Stimulated activated CD8-positive, alpha-beta memory T cell treated with anti-CD3 and anti-CD28 coated beads, Interleukin-2, amount 100 ng/mL, for 1 hour (primary cell): ENCODE data around the gene AGMO.
"Not testable (repeated sequence)": the region's sequence is repeated elsewhere in the genome, so short reads cannot be mapped to it uniquely, and the experiment has no call there.

Experiments used
- DNase-seq, 2 donors: peaks; one replicate each; pipeline ENCODE4 v3.0.0-alpha.2; 2020; ENCODE audit warnings: low read depth in 2 of 2

AGMO gene

DNA sequence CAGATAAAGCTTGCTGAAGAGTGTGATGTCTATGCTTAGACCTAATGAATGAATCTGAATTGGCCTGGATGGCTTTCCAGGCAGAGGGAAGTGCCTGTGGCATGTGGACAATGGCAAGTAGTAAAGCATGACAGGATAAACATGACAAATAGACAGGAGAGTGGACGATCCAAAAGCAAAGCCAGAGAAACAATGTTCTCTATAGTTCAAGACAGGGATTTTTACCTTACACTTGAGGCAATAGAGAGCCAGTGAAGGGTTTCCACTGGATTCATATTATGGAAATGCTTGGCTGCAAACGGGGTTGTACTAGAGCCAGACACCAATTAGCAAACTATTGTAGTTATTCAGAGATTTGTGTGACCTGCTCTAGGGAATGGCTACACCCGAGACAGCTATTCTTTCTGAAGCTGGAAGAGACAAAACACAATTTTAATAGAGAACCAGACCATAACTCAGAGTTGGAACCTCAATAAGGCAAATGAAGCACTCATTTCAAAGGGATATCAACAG lies 2.3 kb downstream of the AGMO start:
- no peak for DNase-seq

- no peak for DNase-seq
These were observed 3.1 kb downstream of the AGMO start for GRCh38 chr7:15558756-15559155.

DNA sequence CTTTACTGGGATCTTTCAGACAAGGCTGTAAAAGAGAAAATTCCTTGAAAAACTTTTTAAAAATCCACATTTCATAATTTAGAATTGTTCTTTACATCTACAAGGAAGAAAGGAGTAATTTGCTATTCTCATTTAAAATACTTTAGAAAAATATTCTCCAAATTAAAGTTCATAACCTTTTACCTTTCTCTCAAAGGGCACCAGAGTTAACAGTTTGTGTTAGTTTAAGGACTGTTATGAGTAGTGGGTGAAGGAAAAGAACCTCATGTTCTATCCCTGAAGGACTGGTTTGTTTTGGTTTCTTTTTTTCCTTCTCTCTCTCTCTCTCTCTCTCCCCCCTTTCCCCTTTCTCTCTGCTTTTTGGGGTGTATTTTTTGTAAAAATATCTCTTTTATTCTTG lies 4.1 kb downstream of the AGMO start:
- DNase-seq, result no peak

DNA sequence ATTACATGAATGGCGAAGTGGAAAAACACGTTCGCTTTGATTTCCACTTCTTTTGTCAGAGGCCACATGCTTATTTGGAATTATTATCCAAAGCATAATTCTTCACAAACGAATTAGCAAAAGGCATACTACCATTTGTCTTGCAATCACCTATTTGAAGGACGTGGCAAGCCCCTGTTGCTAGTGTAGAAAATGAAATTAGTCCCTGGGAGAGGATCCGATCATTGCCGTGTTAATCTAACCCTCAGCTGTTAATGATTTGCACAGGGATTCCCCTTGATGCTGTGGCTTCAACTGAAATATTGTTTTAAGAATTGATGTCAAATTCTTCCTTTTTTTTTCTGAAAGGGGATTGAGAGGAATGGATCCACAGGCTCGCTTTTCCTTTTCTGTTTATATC lies 4.6 kb downstream of the AGMO start:
- DNase-seq, result no peak

- no peak for DNase-seq
These were observed 5.3 kb downstream of the AGMO start for GRCh38 chr7:15556339-15557105.

GRCh38 chr7:15555381-15555859 lies 6.4 kb downstream of the AGMO start:
- no peak for DNase-seq

DNA sequence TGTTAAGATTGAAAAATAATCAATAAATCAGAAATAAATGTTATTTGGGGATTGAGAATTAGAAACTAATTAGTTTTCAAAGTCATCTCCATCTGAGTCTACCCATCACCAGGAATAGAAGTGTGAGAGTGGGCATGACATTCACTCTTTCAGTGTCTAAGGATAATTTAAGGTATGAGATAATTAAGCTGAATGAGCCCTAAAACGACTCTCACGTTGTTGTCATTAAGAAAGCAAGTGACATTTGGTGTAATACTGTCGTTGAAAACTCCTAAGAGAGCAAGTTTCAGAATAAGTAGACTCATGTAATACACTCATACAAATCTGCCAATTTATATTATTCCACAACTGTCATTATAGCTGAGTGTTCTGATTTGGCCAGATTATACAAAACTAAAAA lies 7.1 kb downstream of the AGMO start:
- DNase-seq, result no peak

- DNase-seq, result no peak
These were observed 7.7 kb downstream of the AGMO start for GRCh38 chr7:15554081-15554480.

DNA sequence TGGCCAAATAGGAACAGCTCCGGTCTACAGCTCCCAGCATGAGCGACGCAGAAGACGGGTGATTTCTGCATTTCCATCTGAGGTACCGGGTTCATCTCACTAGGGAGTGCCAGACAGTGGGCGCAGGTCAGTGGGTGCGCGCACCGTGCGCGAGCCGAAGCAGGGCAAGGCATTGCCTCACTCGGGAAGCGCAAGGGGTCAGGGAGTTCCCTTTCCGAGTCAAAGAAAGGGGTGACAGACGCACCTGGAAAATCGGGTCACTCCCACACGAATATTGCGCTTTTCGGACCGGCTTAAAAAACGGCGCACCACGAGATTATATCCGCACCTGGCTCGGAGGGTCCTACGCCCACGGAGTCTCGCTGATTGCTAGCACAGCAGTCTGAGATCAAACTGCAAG lies 14.5 kb downstream of the AGMO start:
- DNase-seq, result not testable (repeated sequence)

- DNase-seq, result no peak
These were observed 15.5 kb downstream of the AGMO start for GRCh38 chr7:15546272-15546792.

DNA sequence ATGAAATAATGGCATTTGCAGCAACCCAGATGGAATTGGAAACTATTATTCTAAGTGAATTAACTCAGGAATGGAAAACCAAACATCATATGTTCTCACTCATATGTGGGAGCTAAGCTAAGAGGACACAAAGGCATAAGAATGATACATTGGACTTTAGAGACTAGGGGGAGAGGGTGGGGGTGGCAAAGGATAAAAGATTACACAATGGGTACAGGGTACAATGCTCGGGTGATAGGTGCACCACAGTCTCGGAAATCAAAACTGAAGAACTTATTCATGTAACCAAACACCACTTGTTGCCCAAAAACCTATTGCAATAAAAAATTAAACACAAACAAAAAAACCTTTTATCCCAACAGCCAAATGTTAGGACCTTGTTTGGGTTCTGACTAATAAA lies 17.8 kb downstream of the AGMO start:
- DNase-seq, result no peak

DNA sequence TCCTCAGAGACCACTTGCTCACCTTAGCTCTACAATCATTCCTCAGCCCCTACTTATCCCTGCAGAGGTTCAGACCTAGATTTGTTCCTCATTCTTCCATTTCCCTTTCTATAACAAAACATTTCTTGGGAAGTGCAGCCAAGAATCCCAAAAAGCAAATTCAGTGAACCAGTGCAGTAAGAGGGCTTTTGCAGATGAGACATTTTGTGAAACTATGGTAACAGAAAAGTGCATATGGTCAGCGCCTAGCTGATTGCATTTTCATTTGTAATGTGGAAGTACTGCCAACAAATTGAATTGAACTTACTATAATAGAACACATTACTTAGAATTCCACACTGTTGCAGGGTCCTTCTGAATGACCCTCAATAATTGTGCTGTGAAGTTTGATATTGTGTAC lies 18.6 kb downstream of the AGMO start:
- DNase-seq, result no peak

DNA sequence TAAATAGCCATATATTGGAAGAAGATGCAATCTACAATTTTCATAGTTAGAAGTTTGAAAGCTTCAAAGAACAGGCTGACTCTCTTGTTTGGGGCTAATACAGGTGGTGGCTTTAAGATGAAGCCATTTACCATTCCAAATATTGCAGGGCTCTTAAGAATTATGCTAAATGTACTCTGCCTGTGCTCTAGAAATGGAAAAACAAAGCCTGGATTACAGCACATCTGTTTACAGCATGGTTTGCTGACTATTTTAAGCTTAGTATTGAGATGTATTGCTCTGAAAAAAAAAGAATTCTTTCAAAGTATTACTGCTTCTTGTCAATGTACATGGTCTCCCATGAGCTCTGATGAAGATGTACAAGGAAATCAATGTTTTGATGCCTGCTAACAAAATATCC lies 34.2 kb downstream of the AGMO start:
- no peak for DNase-seq

- no peak for DNase-seq
These were observed 36.1 kb downstream of the AGMO start for GRCh38 chr7:15525652-15526263.

DNA sequence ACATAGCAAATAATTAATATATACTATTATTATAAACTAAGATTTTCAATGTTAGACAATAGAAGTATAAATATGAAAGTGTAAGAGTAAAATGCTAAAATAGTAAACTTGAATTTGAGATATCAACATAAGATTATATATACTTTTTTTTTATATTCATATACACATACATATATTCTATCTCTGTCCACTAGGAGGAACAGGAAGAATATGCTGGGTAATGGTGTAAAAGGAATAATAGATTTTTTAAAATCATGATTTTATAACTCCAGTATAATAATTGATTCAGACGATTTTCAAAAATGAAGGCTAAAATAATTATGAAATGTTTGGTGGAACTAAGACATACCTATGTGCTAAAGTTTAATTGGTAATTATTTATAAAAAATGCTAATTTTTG lies 37.7 kb downstream of the AGMO start:
- no peak for DNase-seq

DNA sequence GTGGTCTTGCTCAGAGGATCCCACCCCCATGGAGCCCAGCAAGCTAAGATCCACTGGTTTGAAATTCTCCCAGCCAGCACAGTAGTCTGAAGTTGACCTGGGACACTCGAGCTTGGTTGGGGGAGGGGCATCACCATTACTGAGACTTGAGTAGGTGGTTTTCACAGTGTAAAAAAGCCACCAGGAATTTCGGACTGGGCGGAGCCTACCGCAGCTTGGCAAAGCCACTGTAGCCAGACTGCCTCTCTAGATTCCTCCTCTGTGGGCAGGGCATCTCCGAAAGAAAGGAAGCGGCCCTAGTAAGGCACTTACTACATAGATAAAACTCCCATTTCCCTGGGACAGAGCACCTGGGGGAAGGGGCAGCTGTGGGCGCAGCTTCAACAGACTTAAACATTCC lies 44.0 kb downstream of the AGMO start:
- DNase-seq, result not testable (repeated sequence)

DNA sequence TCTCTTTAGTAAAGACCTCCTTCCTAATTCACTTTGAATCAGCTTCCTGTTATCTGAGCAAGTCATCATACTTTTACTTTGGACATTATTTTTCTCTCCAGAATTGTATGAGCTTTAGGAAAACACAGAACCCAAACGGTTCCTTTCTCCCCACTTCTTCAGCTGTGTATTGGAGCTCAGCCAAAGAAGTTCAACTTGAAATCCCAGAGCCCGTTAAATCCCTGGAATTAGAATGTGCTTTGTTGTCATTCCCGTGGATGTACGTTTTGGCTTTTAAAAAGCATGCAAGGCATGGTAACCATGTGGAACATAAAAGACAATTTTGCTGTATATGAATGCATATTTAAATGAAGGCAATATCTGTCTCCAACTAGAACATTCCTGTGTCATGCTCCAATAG lies 46.6 kb downstream of the AGMO start:
- DNase-seq, result no peak

GRCh38 chr7:15508258-15508657 lies 53.6 kb downstream of the AGMO start:
- no peak for DNase-seq

DNA sequence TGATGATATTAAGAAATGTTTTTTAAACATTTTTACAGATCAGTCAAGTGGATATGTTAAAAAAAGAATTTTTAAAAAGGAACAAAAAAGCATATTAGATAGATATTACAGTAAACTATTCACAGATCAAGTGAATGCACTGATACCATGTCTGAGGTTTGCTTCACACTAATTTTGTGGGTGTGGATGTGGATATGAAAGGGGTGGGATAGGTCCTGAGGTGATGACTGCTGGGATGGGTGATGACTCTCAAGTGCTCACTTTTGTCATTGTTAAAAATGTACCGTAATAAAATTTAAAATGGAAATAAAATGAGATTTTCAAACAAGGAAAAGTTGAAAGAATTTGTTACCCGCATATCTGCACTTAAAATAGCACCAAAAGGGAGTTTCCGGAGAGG lies 54.1 kb downstream of the AGMO start:
- no peak for DNase-seq

- no peak for DNase-seq
These were observed 54.6 kb downstream of the AGMO start for GRCh38 chr7:15507171-15507570.

DNA sequence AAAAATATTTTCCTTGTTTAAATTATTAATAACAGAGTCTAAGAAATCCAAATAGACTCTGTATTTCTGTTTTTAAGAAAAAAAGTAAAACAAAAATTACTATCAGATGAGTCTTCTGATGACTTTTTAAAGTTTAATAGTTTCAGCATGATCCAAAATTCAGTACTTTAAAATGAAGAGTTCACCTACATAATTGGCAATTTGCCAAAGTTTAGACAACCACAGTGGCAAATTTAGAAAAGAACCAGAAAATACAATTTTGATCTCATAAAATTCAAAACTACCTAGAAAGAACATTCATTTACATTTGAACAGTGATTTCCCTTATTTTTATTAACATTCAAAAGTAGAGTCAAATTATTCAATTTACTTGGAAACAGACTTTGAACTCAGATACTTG lies 56.1 kb downstream of the AGMO start:
- no peak for DNase-seq

- no peak for DNase-seq
These were observed 57.5 kb downstream of the AGMO start for GRCh38 chr7:15504351-15504750.

GRCh38 chr7:15503603-15504290 lies 58.1 kb downstream of the AGMO start:
- no peak for DNase-seq
